ENCODE measurements around the gene UGGT2.
A peak's percentile ranks its signal among the peaks of the same experiment; 100 is the strongest.
"Not testable (repeated sequence)": the region's sequence is repeated elsewhere in the genome, so short reads cannot be mapped to it uniquely, and the experiment has no call there.

The UGGT2 gene, protein sequence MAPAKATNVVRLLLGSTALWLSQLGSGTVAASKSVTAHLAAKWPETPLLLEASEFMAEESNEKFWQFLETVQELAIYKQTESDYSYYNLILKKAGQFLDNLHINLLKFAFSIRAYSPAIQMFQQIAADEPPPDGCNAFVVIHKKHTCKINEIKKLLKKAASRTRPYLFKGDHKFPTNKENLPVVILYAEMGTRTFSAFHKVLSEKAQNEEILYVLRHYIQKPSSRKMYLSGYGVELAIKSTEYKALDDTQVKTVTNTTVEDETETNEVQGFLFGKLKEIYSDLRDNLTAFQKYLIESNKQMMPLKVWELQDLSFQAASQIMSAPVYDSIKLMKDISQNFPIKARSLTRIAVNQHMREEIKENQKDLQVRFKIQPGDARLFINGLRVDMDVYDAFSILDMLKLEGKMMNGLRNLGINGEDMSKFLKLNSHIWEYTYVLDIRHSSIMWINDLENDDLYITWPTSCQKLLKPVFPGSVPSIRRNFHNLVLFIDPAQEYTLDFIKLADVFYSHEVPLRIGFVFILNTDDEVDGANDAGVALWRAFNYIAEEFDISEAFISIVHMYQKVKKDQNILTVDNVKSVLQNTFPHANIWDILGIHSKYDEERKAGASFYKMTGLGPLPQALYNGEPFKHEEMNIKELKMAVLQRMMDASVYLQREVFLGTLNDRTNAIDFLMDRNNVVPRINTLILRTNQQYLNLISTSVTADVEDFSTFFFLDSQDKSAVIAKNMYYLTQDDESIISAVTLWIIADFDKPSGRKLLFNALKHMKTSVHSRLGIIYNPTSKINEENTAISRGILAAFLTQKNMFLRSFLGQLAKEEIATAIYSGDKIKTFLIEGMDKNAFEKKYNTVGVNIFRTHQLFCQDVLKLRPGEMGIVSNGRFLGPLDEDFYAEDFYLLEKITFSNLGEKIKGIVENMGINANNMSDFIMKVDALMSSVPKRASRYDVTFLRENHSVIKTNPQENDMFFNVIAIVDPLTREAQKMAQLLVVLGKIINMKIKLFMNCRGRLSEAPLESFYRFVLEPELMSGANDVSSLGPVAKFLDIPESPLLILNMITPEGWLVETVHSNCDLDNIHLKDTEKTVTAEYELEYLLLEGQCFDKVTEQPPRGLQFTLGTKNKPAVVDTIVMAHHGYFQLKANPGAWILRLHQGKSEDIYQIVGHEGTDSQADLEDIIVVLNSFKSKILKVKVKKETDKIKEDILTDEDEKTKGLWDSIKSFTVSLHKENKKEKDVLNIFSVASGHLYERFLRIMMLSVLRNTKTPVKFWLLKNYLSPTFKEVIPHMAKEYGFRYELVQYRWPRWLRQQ (N-terminal part only)

DNA sequence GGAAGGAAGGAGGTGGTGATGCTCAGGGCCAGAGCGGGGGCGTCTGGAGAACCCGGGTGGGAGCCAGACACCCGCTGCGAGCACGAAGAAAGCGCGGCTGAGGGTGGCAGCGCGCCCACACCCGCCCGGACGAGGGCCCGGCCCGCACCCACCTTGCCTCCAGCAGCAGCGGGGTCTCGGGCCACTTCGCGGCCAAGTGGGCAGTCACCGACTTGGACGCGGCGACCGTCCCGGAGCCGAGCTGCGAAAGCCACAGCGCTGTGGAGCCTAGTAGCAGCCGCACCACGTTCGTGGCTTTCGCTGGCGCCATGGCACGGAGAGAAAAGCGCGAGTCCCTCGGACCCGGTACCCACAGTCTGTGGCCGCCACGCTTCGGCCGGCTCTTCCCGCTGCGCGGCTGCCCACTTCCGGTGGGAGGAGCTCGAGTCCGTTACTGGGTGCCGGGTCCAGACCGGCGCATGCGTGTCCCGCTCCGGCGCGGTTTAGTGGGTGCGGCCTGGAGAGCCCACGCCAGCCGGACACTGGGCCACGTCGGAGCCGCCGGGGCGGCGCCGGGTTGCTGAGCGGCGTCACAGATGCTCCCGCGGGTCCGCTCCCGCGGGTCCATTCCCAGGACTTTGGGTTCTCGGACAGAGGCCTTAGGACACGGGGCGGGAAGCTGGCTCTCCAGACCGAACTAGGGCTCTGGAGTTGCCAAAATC, at the start of gene UGGT2:
TSS of gene UGGT2 (minus strand) at position 399 of the 701 bp plus-strand sequence. CDS start at position 310, 89 bp downstream.
- DNase-seq: peak; percentile 78

DNA sequence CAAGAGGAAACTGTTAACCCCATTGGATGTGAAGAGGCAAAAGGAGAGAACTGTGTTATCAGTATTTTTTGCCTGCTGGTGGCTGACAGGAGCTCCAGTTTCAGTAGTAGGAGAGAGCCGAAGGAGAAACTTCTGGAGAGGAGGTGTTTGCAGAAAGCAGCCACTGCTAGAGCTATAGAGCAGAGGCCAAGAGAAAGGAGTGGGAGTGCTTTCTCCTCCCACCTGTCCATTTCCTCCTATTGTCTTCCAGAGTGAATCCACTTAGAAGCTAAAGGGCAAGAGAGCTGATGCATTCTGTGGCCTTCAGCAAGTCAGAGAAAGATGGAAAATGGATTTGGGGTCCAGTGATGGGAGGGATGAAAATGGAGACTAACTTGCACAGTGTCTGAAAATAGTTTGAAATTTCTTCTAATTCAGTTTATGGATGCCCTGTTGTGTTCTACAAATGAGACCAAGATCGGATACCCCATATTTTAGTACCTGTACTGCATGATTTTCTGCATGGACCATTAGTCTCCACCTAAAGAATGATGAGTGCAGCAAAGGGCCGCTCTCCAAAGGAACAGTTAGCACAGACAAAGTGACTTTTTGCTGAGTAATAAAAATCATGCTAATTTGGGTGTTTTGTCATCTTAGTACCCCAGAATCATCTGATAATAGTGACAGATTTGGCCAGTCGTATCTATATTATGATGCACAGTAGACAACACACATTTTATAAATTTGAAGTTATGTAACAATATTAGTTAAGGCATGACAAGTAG, 47.4 kb upstream of the UGGT2 start:
- no peak for DNase-seq

DNA sequence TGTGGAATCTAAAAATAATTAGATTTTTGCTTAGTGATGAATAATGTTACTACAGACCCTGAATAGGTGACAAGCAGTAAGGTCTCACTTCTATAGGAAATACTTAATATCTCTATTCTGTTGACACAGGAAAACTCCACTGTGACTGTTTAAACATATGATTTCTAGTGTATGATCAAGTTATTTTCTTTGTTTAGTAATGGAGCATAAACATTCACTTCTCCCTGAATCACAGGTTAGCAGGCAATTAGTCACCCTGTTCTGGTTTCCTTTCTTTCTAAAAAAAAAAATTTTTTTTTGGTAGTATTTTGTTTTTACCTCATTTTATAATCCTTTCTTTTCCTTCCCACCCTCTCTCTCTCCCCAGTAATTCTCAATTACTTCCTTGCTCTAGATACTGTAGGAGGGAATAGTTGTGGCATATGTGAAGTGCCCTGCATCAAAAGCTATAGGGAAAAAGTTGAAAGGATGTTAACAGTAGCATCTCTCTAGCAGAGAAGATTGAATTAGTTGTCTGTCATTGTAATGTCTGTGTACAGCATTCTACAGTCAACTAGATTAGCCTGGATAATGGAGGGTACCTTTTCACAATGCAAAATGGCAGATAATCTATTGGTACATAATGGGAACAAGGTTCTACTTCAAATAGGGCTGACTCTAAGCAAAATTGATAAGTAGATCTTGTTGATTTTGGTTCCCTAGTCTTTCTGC, 40.2 kb upstream of the UGGT2 start:
- no peak for DNase-seq

DNA sequence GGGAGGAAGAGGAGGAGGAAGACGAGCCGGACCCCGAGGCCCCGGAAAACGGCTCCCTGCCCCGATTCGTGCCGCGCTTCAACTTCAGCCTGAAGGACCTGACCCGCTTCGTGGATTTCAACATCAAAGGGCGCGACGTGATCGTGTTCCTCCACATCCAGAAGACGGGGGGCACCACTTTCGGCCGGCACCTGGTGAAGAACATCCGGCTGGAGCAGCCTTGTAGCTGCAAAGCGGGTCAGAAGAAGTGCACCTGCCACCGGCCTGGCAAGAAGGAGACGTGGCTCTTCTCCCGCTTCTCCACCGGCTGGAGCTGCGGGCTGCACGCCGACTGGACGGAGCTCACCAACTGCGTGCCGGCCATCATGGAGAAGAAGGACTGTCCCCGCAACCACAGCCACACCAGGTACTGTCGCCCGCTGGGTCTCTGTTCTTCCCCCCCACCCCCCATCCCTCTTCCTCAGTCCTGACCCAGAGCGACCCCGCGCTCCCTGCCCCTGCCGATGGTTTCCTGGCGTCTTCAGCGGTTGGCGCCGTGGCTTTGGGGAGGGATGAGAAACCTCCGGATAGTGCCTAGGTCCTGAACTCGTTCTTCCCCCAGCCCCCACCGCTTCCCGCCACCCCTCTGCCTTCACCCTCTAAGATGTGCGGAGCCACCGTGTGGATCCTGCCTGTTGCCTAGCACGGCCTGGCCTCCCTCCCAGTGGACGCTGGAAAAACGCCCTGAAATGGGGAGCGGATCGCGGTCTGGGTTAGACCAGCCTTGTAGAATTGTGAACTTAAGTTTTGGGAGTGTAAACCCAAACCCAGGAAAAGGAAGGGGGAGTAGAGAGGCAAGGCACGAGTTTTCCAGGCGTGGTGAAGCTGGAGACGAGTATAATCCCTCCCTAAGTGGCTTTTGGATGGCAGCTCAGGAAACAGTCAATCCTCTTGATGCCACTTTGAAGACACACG, 38.2 kb upstream of the UGGT2 start:
- no peak for DNase-seq

DNA sequence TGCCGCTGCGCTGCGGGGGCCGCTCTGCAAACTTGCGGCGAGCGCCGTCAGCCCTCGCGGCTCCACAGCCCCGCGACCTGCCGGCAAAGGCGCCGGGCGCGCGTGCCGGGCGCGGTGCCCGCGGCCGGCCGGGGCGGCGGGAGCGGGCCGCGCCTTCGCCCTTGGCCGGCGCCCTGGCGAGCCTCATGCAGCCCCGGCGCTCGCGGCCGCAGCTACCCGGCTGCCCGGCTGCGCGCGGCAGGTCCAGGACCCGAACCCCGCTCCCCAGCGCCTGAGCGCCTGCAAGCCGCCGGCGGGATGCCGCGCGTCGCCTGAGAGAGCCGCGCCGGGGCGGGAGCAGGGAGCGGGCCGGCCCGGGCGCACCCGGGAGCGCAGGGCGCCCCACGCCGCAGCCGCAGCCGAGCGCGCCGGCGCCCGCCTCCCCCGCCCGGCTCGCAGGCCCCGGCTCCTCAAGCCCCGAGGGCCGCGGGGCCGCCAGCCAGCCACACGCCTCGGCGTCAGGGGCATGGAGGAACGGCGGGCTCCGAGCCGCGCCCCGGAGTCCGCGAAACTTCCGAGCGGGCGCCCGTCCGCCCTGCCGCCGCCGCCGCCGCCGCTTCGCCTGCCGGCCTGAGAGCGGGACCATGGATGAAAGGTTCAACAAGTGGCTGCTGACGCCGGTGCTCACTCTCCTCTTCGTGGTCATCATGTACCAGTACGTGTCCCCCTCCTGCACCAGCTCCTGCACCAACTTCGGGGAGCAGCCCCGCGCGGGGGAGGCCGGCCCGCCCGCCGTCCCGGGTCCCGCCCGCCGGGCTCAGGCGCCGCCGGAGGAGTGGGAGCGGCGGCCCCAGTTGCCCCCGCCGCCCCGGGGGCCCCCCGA, 37.3 kb upstream of the UGGT2 start:
- DNase-seq: no peak

DNA sequence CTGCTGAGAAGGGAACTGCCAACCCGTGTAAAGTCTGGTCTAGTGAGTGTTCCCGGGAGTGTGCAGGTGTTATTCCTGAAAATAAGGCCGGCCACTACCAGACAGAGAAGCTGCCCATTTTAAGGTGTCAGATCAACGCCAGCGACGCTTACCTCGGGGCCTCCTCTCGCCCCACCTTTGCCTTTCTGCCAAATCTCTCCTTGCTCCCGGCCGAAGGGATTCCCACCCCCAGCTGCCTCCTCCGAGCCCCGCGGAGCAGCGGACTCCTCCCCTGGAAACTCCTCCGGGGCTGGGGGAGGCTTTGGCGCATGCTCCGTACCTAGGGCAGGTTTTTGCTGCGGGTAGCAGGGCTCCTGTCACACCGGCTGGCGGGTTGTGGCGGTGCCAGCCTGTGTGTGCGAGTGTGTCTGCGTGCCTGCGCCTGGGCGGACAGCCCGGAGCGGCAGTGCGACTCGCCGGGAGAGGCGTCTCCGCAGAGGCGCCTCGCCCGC, 36.6 kb upstream of the UGGT2 start, which contains the start of gene HS6ST3:
TSS of gene HS6ST3 (plus strand) at position 359 of the 491 bp plus-strand sequence.
- DNase-seq: peak; percentile 40

DNA sequence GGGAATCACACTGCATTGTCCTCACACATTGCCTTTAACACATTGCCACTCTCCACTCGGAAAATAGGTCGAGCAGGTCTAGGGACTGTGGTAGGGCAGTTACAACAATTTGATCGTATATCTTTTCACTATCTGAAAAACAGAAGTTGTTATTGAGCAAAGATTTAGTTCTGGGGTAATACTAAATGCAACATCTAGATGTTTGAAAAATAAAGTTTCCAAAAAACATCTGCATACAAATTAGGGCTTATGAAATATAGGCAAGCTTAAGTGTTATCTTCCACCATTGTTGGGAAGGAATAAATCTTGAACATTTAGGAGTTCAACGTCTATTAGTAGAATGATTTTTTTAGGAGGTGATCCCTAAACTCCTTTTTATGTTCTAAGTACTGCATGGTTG, 35.9 kb upstream of the UGGT2 start:
- DNase-seq: no peak

DNA sequence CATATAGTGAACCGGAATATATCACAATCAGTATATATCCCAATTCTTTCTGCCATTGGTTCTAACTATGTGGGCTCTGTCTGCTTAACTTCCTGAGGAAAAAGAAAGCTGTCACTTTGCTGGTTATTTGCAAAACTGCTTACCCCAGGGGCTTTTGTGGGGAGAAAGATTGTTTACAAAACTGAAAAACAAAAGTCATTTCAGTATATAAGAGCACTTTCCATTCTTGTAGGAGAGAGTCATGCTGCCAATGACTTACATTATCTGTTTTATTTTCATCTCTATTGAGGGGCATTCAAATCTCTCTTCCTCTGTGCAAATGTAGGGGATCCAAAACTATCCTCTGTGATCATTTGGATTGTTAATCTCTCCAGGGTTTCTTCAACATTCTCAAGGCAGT, 33.5 kb upstream of the UGGT2 start:
- no peak for DNase-seq

DNA sequence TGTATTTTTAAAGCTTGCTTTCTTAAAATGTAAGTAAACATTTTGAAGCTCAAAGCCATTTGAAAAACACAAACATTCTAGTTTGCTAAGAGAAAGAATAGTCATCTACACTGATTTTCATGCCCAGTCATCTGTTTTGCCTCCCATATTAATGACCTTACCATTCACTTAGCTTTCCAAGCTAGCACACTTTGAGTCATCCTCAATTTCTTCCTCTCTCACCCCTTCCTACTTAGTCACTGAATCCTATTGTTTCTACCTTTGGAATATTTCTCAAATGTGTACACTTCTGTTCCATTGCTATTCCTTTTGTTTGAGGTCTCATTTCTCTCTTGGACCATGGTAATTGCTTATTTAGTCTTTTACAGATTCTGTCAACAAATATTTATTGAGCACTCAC, 29.4 kb upstream of the UGGT2 start:
- no peak for DNase-seq

DNA sequence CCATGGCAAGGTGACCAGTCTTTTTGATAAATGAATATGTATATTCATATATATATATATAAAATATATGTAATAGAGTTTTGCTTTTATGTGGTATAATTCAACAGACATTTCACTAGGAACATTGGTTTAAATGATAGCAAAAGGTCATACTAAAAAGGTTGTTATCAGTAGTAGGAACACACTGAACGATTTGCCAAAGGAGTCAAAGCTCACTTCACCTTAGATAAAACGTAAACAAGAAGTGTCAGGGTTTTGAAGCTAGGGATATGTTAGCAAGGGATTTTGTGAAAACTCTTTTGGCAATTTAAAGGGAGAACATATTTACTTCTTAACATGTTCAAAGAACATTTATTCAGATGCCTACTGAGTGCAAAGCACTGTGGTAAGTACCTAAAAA, 28.7 kb upstream of the UGGT2 start:
- DNase-seq: no peak

DNA sequence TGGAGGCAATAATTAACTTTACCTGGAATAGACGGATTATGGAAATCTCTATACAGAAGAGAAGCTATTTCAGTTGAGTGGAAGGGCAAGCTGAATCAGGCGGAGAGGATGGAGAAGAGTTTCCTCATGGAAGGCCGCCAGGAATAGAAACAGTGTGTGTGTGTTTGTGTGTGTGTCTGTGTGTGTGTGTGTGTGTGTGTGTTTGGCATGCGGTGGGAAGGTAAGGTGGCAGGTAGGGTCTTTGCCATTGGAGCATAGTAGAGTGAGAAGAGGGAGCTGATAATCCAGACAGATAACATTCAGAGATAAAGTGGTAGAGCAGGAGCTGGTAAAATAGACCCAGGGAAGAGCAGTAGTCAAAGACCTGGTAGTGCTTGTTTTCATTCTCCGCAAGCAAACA, 27.5 kb upstream of the UGGT2 start:
- no peak for DNase-seq

DNA sequence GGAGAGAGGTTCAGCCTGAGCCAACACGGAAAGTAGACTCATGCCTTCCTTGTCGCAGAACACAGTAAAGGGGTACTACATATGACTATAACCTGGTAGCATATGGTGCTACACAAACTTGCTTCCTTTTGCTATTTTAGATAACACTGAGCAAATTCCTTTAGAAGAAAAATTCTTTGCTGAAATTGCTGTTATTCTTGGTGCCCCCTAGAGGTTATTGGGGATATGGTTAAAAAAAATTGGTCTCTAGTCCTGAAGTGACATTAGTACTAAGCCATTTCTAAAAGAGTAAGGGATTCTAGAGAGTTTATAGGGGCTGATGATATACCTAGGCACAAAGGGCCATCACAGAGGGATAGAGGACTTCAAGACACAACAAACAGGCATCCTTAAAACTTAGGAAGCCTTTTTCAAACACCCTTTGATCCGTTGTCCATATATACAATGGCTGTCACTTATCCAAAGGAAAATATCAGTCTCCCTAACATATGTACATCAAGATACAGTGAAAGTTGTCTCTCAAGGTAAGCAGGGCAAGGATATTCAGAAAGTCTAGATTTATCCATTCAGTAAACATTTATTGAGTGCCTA, 22.8 kb upstream of the UGGT2 start:
- DNase-seq: no peak

DNA sequence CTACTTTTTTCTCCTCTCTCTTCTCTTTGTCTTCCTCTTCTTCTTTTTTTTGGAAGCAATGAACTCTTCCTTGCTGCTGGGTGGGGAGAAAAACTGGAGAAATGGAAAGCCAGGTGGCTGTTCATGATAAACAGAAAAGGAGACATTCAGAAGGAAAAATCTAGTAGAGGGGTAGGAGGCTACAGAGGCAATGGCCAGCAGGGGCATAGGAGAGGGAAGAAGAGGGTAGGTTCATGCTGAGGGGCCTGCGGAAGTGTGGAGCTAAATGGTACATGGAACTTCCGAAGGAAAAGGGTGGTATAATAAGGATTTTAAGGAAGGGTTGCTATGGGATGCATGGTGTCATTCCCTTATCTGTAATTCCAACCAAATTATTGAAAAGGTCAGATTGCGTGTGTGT, 19.2 kb upstream of the UGGT2 start:
- DNase-seq: no peak

DNA sequence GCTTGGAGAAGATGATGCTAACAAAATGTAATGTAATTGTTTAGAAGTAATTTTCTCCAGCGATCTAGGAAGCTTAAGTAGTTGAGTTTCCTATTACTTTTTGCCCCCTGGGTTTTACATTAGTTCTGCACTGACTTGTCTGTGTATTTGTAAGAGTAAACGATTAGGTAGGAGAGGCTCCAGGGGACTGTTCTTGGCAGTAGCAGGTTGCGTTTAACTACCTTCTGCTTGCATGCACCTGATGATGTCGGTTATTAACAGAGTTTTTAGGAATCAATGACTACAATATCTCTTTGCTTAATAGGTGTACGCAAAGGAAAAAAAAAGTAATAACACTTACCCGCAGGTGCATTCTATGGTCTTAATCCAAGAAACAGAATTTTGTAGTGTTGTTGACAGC, 18.3 kb upstream of the UGGT2 start:
- DNase-seq: no peak

DNA sequence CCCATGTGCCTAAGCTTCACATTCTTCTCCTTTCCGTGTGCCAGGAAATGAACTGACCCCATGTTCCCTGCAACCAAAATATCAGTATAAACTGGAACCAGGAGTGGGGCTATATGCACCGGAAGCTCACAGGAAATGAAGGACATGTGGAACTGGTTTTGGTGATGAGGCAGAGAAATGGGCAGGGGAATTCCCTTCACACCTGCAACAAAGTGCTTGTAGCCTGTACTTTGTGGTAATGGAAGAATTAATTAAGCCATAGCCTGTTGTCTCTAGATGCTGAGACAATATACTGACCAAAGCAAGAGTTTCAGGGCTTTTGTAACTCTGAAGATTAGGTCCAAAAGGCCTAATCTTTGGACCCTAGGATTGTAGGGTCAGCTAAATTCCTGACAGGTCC, 15.5 kb upstream of the UGGT2 start:
- no peak for DNase-seq

DNA sequence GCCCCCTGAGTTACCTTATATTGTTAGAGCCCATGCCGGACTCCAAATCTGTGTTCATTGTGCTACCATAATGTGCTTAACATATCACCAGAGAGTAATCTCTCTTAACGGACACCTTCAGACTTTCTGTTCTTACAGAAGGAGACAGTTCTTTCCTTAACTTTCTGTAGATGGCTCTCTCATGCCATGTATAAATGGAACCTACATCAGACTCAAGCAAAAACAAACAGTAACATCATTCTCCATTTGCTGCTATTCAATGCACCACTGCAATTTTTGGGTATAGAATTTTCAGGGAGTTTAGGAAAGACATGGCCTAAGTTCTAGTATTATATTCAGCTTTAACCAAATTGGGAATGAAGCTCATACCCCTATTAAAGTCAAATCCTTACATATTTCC, 12.6 kb upstream of the UGGT2 start:
- no peak for DNase-seq

DNA sequence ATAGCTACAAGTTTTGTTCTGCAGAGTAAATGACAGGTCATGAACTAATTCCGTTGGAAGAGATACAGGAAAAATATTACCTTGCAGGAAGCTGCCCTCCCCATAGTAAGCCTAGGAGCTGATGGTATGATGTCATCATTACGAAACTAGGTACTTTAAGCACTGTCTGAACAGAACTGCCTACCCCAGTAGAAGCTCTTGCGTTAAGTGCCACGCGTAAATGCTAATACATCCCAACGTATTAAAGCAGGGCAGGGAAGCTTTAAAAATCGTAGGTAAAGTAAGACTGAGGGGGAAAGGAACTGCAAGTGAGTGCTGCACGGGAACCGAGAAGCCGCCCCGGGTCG, 572 bp downstream of the UGGT2 start:
- peak; percentile 37 for DNase-seq

DNA sequence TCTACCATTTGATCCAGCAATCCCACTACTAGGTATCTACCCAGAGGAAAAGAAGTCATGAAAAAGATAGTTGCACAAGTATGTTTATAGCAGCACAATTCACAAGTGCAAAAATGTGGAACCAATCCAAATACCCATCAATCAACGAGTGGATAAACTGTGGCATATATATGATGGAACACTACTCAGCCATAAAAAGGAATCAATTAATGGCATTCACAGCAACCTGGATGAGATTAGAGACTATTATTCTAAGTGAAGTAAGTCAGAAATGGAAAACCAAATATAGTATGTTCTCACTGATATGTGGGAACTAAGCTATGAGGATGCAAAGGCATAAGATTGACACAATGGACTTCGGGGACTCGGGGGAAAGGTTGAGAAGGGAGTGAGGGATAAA, 1.3 kb downstream of the UGGT2 start:
- not testable (repeated sequence) for DNase-seq
